CD4-positive, CD25-positive, alpha-beta regulatory T cell (primary cell): ENCODE measurements around the gene CREG2. TPM values are rescaled to one million over a fixed set of nuclear protein-coding genes. Genes with fewer than 3 reads are reported as not detected.

ENCODE experiments used
- ATAC-seq, 2 donors: fragments of 150-1000 bp; cut with Tn5 transposase; one replicate each; pipeline ENCODE4 v1.10.0; 2021; ENCODE audit warnings: low read depth in 2 of 2, moderate number of reproducible peaks in 2 of 2, moderate library complexity in 1 of 2
- DNase-seq, 3 donors: peaks; one replicate each; pipeline versions ENCODE4 v3.0.0 to v3.0.0-alpha.2; 2012 to 2022; ENCODE audit warnings: mixed read lengths in 1 of 3
- H3K27ac ChIP-seq: one replicate; pipeline ENCODE4 v1.7.0; 2013; ENCODE audit warnings: mild to moderate bottlenecking, low read length; ENCODE audit not compliant: insufficient read depth, poor library complexity, severe bottlenecking
- H3K27me3 ChIP-seq: one replicate; pipeline ENCODE4 v1.7.0; 2013; ENCODE audit warnings: low read length; ENCODE audit not compliant: control insufficient read depth, insufficient read depth
- H3K36me3 ChIP-seq: one replicate; pipeline ENCODE4 v1.7.0; 2013; ENCODE audit warnings: mild to moderate bottlenecking, low read length, moderate library complexity; ENCODE audit not compliant: control insufficient read depth, insufficient read depth
- H3K4me1 ChIP-seq: 2 replicates; pipeline ENCODE4 v1.7.0; 2013; ENCODE audit warnings: mild to moderate bottlenecking, low read length; ENCODE audit not compliant: insufficient read depth, control insufficient read depth, poor library complexity, severe bottlenecking
- H3K4me3 ChIP-seq: one replicate; pipeline ENCODE4 v1.7.0; 2013; ENCODE audit warnings: low read depth, mild to moderate bottlenecking, low read length, moderate library complexity
- H3K9me3 ChIP-seq, 2 experiments: 1 replicate in 1 of 2; 2 replicates in 1 of 2; pipeline ENCODE4 v1.7.0; 2013; ENCODE audit warnings: low read length in 2 of 2, mild to moderate bottlenecking in 1 of 2, moderate library complexity in 1 of 2; ENCODE audit not compliant: control insufficient read depth in 2 of 2
- H3K27ac Mint-ChIP-seq, 3 donors: one replicate each; pipeline ENCODE4 v1.8.0; 2020 to 2022; ENCODE audit warnings: mild to moderate bottlenecking in 3 of 3, mixed read lengths in 3 of 3, moderate library complexity in 2 of 3
- H3K27me3 Mint-ChIP-seq: one replicate; pipeline ENCODE4 v1.8.0; 2022; ENCODE audit warnings: mild to moderate bottlenecking, mixed read lengths
- H3K36me3 Mint-ChIP-seq: one replicate; pipeline ENCODE4 v1.8.0; 2020; ENCODE audit warnings: mixed read lengths
- H3K4me1 Mint-ChIP-seq, 4 donors: one replicate each; pipeline ENCODE4 v1.8.0; 2020 to 2022; ENCODE audit warnings: mixed read lengths in 4 of 4, mild to moderate bottlenecking in 1 of 4
- H3K4me3 Mint-ChIP-seq, 4 donors: one replicate each; pipeline ENCODE4 v1.8.0; 2020 to 2022; ENCODE audit warnings: mild to moderate bottlenecking in 4 of 4, mixed read lengths in 4 of 4, moderate library complexity in 3 of 4
- H3K9me3 Mint-ChIP-seq, 7 donors: one replicate each; pipeline ENCODE4 v1.8.0; 2020 to 2022; ENCODE audit warnings: mixed read lengths in 7 of 7, mild to moderate bottlenecking in 3 of 7, moderate library complexity in 2 of 7
- polyA plus RNA-seq, 4 donors: library from polyadenylated mRNA; unstranded; fragments of 300-500 nt; fragmentation: Illumina TruSeq; gene quantifications; one replicate each; pipeline ENCODE4 v1.2.3, GENCODE V29; 2021
- total RNA-seq: library from RNA; stranded (reverse); gene quantifications from one replicate; pipeline ENCODE4 v1.2.3, GENCODE V29; 2022

CREG2 gene
- total and polyA plus RNA-seq, 5 donors from 2014 or later: 2.1 to 5.2 (median 2.6) TPM

DNA sequence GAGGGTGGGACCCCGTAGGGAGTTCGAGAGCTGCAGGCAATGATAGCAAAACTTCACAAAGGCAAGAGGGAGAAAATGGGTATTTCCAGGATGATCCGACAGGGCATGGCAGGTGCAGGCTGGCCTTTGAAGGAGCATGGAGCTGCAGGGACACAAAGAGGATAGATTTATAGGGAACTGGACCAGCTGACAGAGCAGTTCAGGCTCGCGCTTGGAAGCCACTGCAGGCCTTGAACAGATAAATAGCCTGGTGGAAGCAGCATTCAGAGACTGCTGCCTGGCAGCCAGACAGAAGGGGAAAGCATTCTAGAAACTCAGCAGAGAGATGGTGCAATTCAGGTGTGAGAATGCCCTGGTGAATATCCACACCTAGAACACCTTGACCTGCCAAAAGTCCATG, 29.3 kb upstream of the CREG2 start:
- H3K27ac Mint-ChIP-seq: no peak overlapping the region

GRCh38 chr2:101415884-101416283, 28.6 kb upstream of the CREG2 start:
- H3K36me3 ChIP-seq: no peaks in the 10 kb centered on the region
- Mint-ChIP-seq H3K27ac (no peak overlapping the region), H3K4me3 (no peak overlapping the region), H3K27me3 (peaks cover 7% of the 10 kb centered on the region), H3K36me3 (no peaks in the 10 kb centered on the region), H3K9me3 (peaks cover 0 to 4% (median 0%) of the 10 kb centered on the region in 7 donors), H3K4me1 (peaks cover 0 to 2% (median 0%) of the 10 kb centered on the region in 4 donors)
- H3K9me3 ChIP-seq: peaks cover 0 to 5% of the 10 kb centered on the region in 2 experiments
- H3K4me1 ChIP-seq: no peaks in the 10 kb centered on the region
- no peak overlapping the region for H3K27ac ChIP-seq
- no peak for DNase-seq
- ATAC-seq: no peak
- no peak overlapping the region for H3K4me3 ChIP-seq
- H3K27me3 ChIP-seq: no peaks in the 10 kb centered on the region

More for the DNA sequence above, 29.3 kb upstream of the CREG2 start:
- Histone ChIP-seq H3K27me3 (no peaks in the 10 kb centered on the region), H3K36me3 (no peaks in the 10 kb centered on the region), H3K27ac (no peak overlapping the region), H3K4me1 (no peaks in the 10 kb centered on the region), H3K4me3 (no peak overlapping the region), H3K9me3 (peaks cover 0 to 5% of the 10 kb centered on the region in 2 experiments)
- no peaks in the 10 kb centered on the region for H3K36me3 Mint-ChIP-seq
- peaks cover 0 to 2% (median 0%) of the 10 kb centered on the region in 4 donors for H3K4me1 Mint-ChIP-seq
- no peak overlapping the region for H3K4me3 Mint-ChIP-seq
- peaks cover 7% of the 10 kb centered on the region for H3K27me3 Mint-ChIP-seq
- H3K9me3 Mint-ChIP-seq: peaks cover 0 to 4% (median 0%) of the 10 kb centered on the region in 7 donors
- no peak for DNase-seq
- no peak for ATAC-seq

GRCh38 chr2:101415220-101415619, 27.9 kb upstream of the CREG2 start:
- Histone ChIP-seq H3K4me1 (no peaks in the 10 kb centered on the region), H3K27me3 (no peaks in the 10 kb centered on the region), H3K36me3 (no peaks in the 10 kb centered on the region), H3K4me3 (no peak overlapping the region), H3K9me3 (peaks cover 0 to 5% of the 10 kb centered on the region in 2 experiments), H3K27ac (no peak overlapping the region)
- H3K27me3 Mint-ChIP-seq: peaks cover 7% of the 10 kb centered on the region
- H3K36me3 Mint-ChIP-seq: no peaks in the 10 kb centered on the region
- H3K27ac Mint-ChIP-seq: no peak overlapping the region
- DNase-seq (peak in 1 of 3 donors; percentile 15), ATAC-seq (no peak)
- peaks cover 0 to 4% (median 0%) of the 10 kb centered on the region in 7 donors for H3K9me3 Mint-ChIP-seq
- no peak overlapping the region for H3K4me3 Mint-ChIP-seq
- peaks cover 0 to 2% (median 0%) of the 10 kb centered on the region in 4 donors for H3K4me1 Mint-ChIP-seq

- Histone ChIP-seq H3K9me3 (peaks cover 0 to 5% of the 10 kb centered on the region in 2 experiments), H3K36me3 (no peaks in the 10 kb centered on the region), H3K27ac (no peak overlapping the region), H3K4me3 (no peak overlapping the region), H3K27me3 (no peaks in the 10 kb centered on the region), H3K4me1 (no peaks in the 10 kb centered on the region)
- DNase-seq (no peak), ATAC-seq (no peak)
- H3K9me3 Mint-ChIP-seq: peaks cover 0 to 4% (median 0%) of the 10 kb centered on the region in 7 donors
- peak overlapping the region in 1 of 3 donors; percentile 60 for H3K27ac Mint-ChIP-seq
- H3K27me3 Mint-ChIP-seq: peaks cover 4% of the 10 kb centered on the region
- no peak overlapping the region for H3K4me3 Mint-ChIP-seq
- no peaks in the 10 kb centered on the region for H3K36me3 Mint-ChIP-seq
- peaks cover 0 to 3% (median 0%) of the 10 kb centered on the region in 4 donors for H3K4me1 Mint-ChIP-seq
Observed at GRCh38 chr2:101412092-101412694, 24.9 kb upstream of the CREG2 start.

GRCh38 chr2:101410746-101411145, 23.4 kb upstream of the CREG2 start:
- ATAC-seq: no peak
- H3K9me3 Mint-ChIP-seq: peaks cover 0 to 4% (median 0%) of the 10 kb centered on the region in 7 donors
- peaks cover 0 to 3% (median 1%) of the 10 kb centered on the region in 4 donors for H3K4me1 Mint-ChIP-seq
- Histone ChIP-seq H3K27me3 (no peaks in the 10 kb centered on the region), H3K27ac (no peak overlapping the region), H3K9me3 (peaks cover 0 to 5% of the 10 kb centered on the region in 2 experiments), H3K4me1 (no peaks in the 10 kb centered on the region), H3K36me3 (no peaks in the 10 kb centered on the region), H3K4me3 (no peak overlapping the region)
- no peak overlapping the region for H3K4me3 Mint-ChIP-seq
- H3K27ac Mint-ChIP-seq: peak overlapping the region in 1 of 3 donors; percentile 18
- DNase-seq: no peak
- H3K36me3 Mint-ChIP-seq: no peaks in the 10 kb centered on the region
- H3K27me3 Mint-ChIP-seq: peaks cover 4% of the 10 kb centered on the region

DNA sequence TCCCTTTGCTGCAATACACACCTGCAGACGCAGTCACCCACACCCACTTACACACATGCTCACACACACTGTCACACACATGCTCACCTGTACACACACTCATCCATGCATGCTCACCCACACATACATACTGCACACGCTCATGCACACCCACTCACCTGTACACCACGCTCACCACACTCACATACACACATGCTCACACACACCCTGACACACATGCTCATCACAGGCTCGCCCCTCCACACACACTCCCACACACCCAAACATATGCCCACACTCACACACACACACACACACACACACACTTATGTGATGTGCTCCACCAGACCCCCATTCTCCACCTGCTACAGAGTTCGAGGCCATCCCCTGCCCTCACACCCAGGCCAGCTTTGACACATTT, 22.8 kb upstream of the CREG2 start:
- Histone ChIP-seq H3K4me3 (no peak overlapping the region), H3K27me3 (no peaks in the 10 kb centered on the region), H3K4me1 (no peaks in the 10 kb centered on the region), H3K9me3 (peaks cover 0 to 2% of the 10 kb centered on the region in 2 experiments), H3K27ac (no peak overlapping the region), H3K36me3 (no peaks in the 10 kb centered on the region)
- no peaks in the 10 kb centered on the region for H3K36me3 Mint-ChIP-seq
- peaks cover 4% of the 10 kb centered on the region for H3K27me3 Mint-ChIP-seq
- no peak for DNase-seq
- peaks cover 0 to 8% (median 2%) of the 10 kb centered on the region in 4 donors for H3K4me1 Mint-ChIP-seq
- H3K27ac Mint-ChIP-seq: peak overlapping the region; percentile 5 to 21 (median 18)
- peaks cover 0 to 2% (median 0%) of the 10 kb centered on the region in 7 donors for H3K9me3 Mint-ChIP-seq
- H3K4me3 Mint-ChIP-seq: no peak overlapping the region
- ATAC-seq: no peak

DNA sequence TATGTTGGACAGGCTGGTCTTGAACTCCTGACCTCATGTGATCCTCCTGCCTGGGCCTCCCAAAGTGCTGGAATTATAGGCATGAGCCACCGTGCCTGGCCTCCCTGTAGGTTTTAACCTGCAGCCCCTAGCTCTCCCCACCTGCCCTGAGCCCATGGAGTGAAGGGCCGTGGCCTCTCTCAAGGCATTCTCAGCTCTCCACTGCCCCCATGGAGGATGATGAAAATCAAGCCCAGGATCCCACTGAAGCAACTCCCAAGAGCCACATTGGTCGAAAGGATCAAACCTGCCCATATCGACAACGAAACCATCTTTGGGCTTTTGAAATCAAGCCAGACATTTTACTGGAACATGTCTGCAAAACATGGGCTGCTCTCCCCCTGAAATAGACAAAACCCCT, 22.4 kb upstream of the CREG2 start:
- Mint-ChIP-seq H3K27ac (peak overlapping the region in 1 of 3 donors; percentile 21), H3K9me3 (peaks cover 0 to 2% (median 0%) of the 10 kb centered on the region in 7 donors)
- no peak overlapping the region for H3K4me3 ChIP-seq

DNA sequence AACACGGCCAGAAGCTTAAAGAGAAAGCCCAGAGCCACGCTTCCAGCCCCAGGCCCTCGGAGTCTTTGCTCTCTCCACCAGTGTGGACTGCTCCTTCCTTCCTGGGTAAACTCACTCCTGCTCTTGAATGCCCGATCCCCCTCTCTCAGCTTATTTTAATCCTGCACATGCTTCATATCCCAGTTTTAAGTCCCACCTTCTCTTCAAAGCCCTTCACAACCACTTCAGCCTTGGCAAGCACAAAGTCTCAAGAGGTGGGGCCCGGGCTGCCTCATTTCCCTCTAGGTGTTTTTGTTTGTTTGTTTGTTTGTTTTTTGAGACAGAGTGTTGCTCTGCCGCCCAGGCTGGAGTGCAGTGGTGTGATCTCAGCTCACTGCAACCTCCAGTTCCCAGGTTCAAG, 21.6 kb upstream of the CREG2 start:
- no peak overlapping the region for H3K4me3 ChIP-seq
- H3K4me1 Mint-ChIP-seq: peaks cover 0 to 8% (median 2%) of the 10 kb centered on the region in 4 donors
- peaks cover 4% of the 10 kb centered on the region for H3K27me3 Mint-ChIP-seq
- DNase-seq (no peak), ATAC-seq (no peak)
- H3K36me3 ChIP-seq: no peaks in the 10 kb centered on the region
- H3K4me3 Mint-ChIP-seq: no peak overlapping the region
- H3K9me3 Mint-ChIP-seq: peaks cover 0 to 2% (median 0%) of the 10 kb centered on the region in 7 donors
- H3K27ac ChIP-seq: no peak overlapping the region
- no peaks in the 10 kb centered on the region for H3K9me3 ChIP-seq
- no peaks in the 10 kb centered on the region for H3K36me3 Mint-ChIP-seq
- peak overlapping the region in 1 of 3 donors; percentile 14 for H3K27ac Mint-ChIP-seq
- H3K27me3 ChIP-seq: no peaks in the 10 kb centered on the region
- no peaks in the 10 kb centered on the region for H3K4me1 ChIP-seq

More for the DNA sequence above, 22.4 kb upstream of the CREG2 start:
- no peaks in the 10 kb centered on the region for H3K27me3 ChIP-seq
- ATAC-seq: no peak
- H3K36me3 ChIP-seq: no peaks in the 10 kb centered on the region
- DNase-seq: no peak
- H3K9me3 ChIP-seq: no peaks in the 10 kb centered on the region
- Mint-ChIP-seq H3K36me3 (no peaks in the 10 kb centered on the region), H3K4me1 (peaks cover 0 to 8% (median 2%) of the 10 kb centered on the region in 4 donors), H3K4me3 (no peak overlapping the region), H3K27me3 (peaks cover 4% of the 10 kb centered on the region)
- no peaks in the 10 kb centered on the region for H3K4me1 ChIP-seq
- H3K27ac ChIP-seq: no peak overlapping the region
